Measurements from ENCODE around the gene SYT11. TPM values are rescaled to one million over a fixed set of nuclear protein-coding genes. Genes with fewer than 3 reads are reported as not detected.

The SYT11 gene
- total and polyA plus RNA-seq, 9 of the 15 experiments (the other 6 are each of a cell fraction or from before 2014, with no cell fraction given), result 0.05 to 0.18 (median 0.11) TPM

DNA sequence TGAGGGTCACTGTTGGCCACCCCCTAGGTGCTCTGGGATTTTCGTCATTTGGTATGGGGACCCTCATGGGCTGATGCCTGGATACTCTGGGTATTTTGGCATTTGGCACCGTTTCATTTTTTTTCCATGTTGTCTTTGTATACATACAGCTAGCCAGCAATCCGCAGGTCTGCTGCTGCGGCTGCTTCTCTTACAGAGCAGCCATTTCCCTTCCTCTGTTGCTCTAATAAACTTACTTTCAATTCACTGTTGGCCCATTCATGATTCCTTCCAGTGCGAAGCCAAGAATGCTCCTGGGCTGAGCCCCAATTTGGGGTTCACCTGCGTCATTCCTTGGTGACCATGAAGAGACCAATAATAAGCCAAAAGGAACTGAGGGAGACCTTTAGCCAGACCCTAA is 23.8 kb upstream of the SYT11 start:
- BruUV-seq (replicated peaks), result no TSS peak
- Histone ChIP-seq H3K4me2 (ENCODE audit: insufficient read depth, low read length) (peak overlapping the region; percentile 69), H4K20me1 (replicated peaks; ENCODE audit: control insufficient read depth, insufficient read depth, low read length) (no peaks in the 10 kb centered on the region; the same call in 1 of the 2 replicates), H3K79me2 (ENCODE audit: control insufficient read depth, insufficient read depth, low read length) (peaks cover 80% of the 10 kb centered on the region), H3K9me1 (ENCODE audit: control insufficient read depth, insufficient read depth, low read length) (no peaks in the 10 kb centered on the region), H3K36me3 (ENCODE audit: control insufficient read depth, insufficient read depth, low read length) (peaks cover 17% of the 10 kb centered on the region), H3K4me1 (replicated peaks in 1 of 2; ENCODE audit: control insufficient read depth in 2 of 2, insufficient read depth in 2 of 2, low read length in 2 of 2) (peaks cover 20 to 26% of the 10 kb centered on the region in 2 experiments), H3K27ac (ENCODE audit: extremely low read depth, low read depth, low read length) (peak overlapping the region; percentile 87), H3K4me3 (no peak overlapping the region; the same call in 1 of the 2 replicates), H3K9me3 (replicated peaks; ENCODE audit: control insufficient read depth, insufficient read depth, low read depth, low read length) (no peaks in the 10 kb centered on the region), H3K27me3 (ENCODE audit: control insufficient read depth in 2 of 2, insufficient read depth in 2 of 2, low read length in 2 of 2) (no peaks in the 10 kb centered on the region), H3K9ac (ENCODE audit: insufficient read depth in 1 of 2, low read depth in 2 of 2, low read length in 2 of 2) (peak overlapping the region; percentile 64 to 85; a peak in 3 of 4 replicates), H2AFZ (ENCODE audit: low read depth, low read length) (no peak overlapping the region)
- peak in 1 of 4 experiments; percentile 12 for DNase-seq (ENCODE audit: extremely low read depth in 1 of 4, low spot score in 3 of 4)
- WGBS (ENCODE audit: insufficient coverage, low coverage, missing lambda C conversion rate), result 22% methylated on average over 6 of the region's 6 CpGs
- CTCF ChIA-PET (ENCODE audit: low intra/inter-chr PET ratio), result no interaction called here
- POLR2A ChIA-PET, result no interaction called here
- in situ Hi-C loops (cut with MboI), result no loop called here
- FAIRE-seq, result no peak
- peak; percentile 27 for ATAC-seq
- intact Hi-C loops (cut with micrococcal nuclease), result no loop called here
- peak in 1 of 3 experiments; percentile 67 for TF ChIP-seq YY1 (IDR thresholded peaks at IDR 0.05; ENCODE audit: borderline replicate concordance in 1 of 3, control insufficient read depth in 1 of 3, extremely low read depth in 1 of 3, insufficient read depth in 3 of 3, insufficient read length in 1 of 3, insufficient replicate concordance in 2 of 3, low read depth in 1 of 3, low read length in 2 of 3)
- peak; percentile 32; the same call in 1 of the 2 replicates for TF ChIP-seq ZBTB7A (IDR thresholded peaks at IDR 0.05; ENCODE audit: borderline replicate concordance, control insufficient read depth, low read depth, low read length)
- TF ChIP-seq, protein P1, sequence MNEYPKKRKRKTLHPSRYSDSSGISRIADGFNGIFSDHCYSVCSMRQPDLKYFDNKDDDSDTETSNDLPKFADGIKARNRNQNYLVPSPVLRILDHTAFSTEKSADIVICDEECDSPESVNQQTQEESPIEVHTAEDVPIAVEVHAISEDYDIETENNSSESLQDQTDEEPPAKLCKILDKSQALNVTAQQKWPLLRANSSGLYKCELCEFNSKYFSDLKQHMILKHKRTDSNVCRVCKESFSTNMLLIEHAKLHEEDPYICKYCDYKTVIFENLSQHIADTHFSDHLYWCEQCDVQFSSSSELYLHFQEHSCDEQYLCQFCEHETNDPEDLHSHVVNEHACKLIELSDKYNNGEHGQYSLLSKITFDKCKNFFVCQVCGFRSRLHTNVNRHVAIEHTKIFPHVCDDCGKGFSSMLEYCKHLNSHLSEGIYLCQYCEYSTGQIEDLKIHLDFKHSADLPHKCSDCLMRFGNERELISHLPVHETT (CRISPR knock-in tag; conservative IDR thresholded peaks at IDR 0.05 in 1 of 2, IDR thresholded peaks at IDR 0.05 in 1 of 2), result 0 out of 4 replicates have a peak, but pooled peaks of 1 of the 2 experiments have one; percentile 3
- TF ChIP-seq, protein P2, sequence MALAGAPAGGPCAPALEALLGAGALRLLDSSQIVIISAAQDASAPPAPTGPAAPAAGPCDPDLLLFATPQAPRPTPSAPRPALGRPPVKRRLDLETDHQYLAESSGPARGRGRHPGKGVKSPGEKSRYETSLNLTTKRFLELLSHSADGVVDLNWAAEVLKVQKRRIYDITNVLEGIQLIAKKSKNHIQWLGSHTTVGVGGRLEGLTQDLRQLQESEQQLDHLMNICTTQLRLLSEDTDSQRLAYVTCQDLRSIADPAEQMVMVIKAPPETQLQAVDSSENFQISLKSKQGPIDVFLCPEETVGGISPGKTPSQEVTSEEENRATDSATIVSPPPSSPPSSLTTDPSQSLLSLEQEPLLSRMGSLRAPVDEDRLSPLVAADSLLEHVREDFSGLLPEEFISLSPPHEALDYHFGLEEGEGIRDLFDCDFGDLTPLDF (CRISPR knock-in tag; IDR thresholded peaks at IDR 0.05), result no peak
- 0 out of 2 replicates have a peak, but pooled peaks have one; percentile 6 for TF ChIP-seq MTA1 (IDR thresholded peaks at IDR 0.05; ENCODE audit: borderline replicate concordance)
- TF ChIP-seq BCL6 (CRISPR knock-in tag; IDR thresholded peaks at IDR 0.05), result no peak
- TF ChIP-seq, protein P3, sequence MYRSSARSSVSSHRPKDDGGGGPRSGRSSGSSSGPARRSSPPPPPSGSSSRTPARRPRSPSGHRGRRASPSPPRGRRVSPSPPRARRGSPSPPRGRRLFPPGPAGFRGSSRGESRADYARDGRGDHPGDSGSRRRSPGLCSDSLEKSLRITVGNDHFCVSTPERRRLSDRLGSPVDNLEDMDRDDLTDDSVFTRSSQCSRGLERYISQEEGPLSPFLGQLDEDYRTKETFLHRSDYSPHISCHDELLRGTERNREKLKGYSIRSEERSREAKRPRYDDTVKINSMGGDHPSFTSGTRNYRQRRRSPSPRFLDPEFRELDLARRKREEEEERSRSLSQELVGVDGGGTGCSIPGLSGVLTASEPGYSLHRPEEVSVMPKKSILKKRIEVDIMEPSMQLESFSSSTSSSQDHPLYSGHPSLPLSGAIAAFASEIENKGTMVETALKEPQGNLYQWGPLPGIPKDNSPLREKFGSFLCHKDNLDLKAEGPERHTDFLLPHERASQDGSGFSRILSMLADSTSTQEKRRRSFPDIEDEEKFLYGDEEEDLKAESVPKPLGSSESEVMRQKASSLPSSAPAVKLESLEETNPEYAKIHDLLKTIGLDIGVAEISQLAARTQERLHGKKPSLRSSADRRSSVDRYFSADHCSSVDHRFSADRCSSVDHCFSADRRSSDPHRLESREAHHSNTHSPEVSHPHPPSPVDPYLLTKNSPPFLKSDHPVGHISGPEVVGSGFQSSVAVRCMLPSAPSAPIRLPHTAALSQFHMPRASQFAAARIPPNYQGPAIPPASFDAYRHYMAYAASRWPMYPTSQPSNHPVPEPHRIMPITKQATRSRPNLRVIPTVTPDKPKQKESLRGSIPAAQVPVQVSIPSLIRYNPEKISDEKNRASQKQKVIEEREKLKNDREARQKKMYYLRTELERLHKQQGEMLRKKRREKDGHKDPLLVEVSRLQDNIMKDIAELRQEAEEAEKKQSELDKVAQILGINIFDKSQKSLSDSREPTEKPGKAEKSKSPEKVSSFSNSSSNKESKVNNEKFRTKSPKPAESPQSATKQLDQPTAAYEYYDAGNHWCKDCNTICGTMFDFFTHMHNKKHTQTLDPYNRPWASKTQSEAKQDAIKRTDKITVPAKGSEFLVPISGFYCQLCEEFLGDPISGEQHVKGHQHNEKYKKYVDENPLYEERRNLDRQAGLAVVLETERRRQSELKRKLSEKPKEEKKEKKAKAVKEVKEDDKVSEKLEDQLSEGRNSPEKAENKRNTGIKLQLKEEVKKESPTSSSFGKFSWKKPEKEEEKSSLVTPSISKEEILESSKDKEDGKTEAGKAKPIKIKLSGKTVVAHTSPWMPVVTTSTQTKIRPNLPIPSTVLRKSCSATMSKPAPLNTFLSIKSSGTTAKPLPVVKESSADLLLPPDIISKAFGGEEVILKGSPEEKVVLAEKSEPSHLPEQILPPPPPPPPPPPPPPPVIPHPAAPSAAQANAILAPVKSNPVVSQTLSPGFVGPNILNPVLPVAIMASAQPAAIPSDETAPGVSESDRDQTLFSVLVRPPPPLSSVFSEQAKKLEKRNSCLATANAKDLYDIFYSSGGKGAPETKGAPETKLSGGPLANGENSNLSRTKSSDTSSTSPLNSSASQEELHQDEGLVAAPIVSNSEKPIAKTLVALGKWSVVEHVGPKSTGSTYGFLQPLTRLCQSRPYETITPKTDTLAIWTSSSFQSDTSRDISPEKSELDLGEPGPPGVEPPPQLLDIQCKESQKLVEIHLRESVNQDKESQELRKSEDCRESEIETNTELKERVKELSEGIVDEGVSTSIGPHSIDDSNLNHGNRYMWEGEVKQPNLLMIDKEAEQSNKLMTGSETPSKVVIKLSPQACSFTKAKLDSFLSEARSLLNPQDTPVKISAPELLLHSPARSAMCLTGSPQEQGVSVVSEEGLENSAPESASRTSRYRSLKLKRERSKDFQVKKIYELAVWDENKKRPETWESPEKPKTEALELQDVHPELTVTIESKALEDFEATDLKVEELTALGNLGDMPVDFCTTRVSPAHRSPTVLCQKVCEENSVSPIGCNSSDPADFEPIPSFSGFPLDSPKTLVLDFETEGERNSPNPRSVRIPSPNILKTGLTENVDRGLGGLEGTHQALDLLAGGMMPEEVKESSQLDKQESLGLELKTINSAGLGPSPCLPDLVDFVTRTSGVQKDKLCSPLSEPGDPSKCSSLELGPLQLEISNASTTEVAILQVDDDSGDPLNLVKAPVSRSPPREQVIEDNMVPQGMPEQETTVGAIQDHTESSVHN (IDR thresholded peaks at IDR 0.05; ENCODE audit: borderline replicate concordance in 1 of 2, low read depth in 1 of 2), result no peak
- TF ChIP-seq ZNF668 (CRISPR knock-in tag; IDR thresholded peaks at IDR 0.05), result 0 out of 2 replicates have a peak, but pooled peaks have one; percentile 42
